ENCODE data around the gene HMCN2.

DNA sequence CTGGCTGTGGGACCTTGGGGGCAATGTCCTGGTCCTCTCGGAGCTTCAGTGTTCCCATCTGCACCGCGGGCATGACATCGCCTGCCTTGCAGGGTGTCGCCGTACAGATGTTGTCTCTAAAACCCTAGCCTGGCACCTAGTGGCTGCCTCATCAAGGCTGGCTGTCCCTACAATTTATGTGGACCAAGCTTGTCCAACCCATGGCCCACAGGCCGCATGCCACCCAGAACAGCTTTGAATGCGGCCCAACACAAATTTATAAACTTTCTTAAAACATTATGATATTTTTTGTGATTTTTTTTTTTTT lies 160.9 kb downstream of the HMCN2 start:
- TF ChIP-seq, protein P1, sequence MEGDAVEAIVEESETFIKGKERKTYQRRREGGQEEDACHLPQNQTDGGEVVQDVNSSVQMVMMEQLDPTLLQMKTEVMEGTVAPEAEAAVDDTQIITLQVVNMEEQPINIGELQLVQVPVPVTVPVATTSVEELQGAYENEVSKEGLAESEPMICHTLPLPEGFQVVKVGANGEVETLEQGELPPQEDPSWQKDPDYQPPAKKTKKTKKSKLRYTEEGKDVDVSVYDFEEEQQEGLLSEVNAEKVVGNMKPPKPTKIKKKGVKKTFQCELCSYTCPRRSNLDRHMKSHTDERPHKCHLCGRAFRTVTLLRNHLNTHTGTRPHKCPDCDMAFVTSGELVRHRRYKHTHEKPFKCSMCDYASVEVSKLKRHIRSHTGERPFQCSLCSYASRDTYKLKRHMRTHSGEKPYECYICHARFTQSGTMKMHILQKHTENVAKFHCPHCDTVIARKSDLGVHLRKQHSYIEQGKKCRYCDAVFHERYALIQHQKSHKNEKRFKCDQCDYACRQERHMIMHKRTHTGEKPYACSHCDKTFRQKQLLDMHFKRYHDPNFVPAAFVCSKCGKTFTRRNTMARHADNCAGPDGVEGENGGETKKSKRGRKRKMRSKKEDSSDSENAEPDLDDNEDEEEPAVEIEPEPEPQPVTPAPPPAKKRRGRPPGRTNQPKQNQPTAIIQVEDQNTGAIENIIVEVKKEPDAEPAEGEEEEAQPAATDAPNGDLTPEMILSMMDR (IDR thresholded peaks at IDR 0.05): peak; percentile 9; the same call in 1 of the 2 replicates
- no peak for TF ChIP-seq ZFX (IDR thresholded peaks at IDR 0.05; ENCODE audit: borderline replicate concordance)

Data from 22Rv1 (cell line).